GM12864 (cell line): Measurements from ENCODE around the gene S100A3.

Experiments
- DNase-seq: peaks from one replicate; pipeline ENCODE4 v3.0.0-alpha.2; 2011; ENCODE audit warnings: low read depth
- H3K4me3 ChIP-seq: 2 replicates; pipeline ENCODE4 v1.5.1; 2011; ENCODE audit warnings: mild to moderate bottlenecking, low read depth, low read length, control low read depth
- TF ChIP-seq, protein P1 (sequence below): IDR thresholded peaks from 2 replicates; pipeline ENCODE4 v1.5.1; 2011; ENCODE audit warnings: low read depth, mild to moderate bottlenecking, moderate library complexity, low read length, control low read depth, inconsistent platforms; ENCODE audit errors: missing control alignments

S100A3 gene

DNA sequence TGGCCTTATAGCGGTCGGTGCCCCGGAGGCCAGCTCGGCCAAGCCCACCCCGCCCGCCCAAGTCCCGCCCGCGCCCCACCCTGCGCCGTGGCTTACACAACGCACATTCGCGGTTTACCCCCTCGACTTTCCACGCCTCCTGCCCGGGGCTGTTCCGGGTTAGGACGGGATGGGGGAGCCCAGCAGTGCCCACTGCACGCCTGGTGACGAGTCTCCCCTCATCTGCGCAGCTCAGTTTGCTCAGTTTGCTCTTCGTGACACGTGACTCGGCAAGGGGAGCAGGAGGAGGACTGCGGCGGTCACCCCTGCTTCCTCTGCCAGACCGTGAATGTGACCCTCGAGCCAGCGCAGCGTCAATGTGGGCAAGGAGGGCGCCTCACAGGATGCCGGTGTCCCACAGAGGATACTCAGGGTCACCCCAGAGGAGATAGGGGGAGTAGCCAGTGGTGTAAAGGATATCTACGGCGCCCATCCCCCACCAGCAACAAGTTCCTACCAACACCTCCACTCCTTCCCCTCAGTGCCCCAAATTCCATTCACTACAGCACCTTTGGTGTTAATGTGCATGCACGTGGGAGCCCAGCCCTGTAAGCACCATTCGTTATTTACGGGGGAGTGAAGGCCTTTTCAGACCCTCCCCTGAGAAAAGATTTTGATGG is 12.9 kb downstream of the S100A3 start:
- no peak for DNase-seq
- TF ChIP-seq, protein P1, sequence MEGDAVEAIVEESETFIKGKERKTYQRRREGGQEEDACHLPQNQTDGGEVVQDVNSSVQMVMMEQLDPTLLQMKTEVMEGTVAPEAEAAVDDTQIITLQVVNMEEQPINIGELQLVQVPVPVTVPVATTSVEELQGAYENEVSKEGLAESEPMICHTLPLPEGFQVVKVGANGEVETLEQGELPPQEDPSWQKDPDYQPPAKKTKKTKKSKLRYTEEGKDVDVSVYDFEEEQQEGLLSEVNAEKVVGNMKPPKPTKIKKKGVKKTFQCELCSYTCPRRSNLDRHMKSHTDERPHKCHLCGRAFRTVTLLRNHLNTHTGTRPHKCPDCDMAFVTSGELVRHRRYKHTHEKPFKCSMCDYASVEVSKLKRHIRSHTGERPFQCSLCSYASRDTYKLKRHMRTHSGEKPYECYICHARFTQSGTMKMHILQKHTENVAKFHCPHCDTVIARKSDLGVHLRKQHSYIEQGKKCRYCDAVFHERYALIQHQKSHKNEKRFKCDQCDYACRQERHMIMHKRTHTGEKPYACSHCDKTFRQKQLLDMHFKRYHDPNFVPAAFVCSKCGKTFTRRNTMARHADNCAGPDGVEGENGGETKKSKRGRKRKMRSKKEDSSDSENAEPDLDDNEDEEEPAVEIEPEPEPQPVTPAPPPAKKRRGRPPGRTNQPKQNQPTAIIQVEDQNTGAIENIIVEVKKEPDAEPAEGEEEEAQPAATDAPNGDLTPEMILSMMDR, result peak; percentile 1
- peak overlapping the region; percentile 52 for H3K4me3 ChIP-seq

DNA sequence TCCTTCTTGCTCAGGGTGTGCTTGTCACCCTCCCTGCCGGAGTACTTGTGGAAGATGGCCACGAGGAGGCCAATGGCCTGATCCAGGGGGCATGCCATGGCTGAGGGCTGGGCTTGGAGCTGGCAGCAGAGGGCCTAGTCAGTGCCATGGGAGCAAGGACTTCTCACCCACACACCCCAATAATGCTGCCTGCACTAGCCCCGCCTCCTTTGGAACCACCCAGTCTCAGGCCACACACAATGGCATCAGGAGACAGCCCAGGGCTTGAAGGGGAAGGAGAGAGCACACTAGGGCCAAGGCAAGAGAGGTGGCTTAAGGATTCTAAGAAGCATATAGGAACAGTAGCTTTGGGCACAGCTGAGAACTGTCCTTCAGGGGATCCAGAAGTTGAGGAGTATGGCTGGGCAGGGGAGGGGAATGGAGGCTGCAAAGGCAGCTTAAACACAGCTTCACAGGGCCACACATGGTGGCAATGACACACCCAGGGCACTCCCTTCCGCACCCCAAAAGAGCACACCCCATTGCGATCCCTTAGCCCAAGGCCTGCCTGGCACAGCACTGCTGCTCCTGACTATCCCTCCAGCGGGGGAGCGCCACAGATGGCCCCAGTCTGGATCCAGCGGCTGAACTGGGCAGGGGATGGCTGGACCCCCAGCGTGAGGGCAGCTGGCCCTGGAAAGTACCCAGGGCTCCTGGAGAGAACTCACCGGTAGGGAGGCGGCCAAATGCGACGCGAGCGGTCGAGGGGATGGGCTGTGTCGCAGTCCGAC is 13.6 kb downstream of the S100A3 start, which contains the start of gene S100A6:
Gene S100A6 (minus strand): TSS at position 750 of the 770 bp plus-strand sequence. CDS start 652 bp downstream, at position 98.
- DNase-seq, result no peak
- H3K4me3 ChIP-seq, result peak within 1 kb of the TSS; percentile 52
- TF ChIP-seq, protein P1, result no peak

- DNase-seq, result no peak
- H3K4me3 ChIP-seq, result no peak overlapping the region
- TF ChIP-seq, protein P1, result no peak
Observed at GRCh38 chr1:153534925-153535241, 14.2 kb downstream of the S100A3 start.

DNA sequence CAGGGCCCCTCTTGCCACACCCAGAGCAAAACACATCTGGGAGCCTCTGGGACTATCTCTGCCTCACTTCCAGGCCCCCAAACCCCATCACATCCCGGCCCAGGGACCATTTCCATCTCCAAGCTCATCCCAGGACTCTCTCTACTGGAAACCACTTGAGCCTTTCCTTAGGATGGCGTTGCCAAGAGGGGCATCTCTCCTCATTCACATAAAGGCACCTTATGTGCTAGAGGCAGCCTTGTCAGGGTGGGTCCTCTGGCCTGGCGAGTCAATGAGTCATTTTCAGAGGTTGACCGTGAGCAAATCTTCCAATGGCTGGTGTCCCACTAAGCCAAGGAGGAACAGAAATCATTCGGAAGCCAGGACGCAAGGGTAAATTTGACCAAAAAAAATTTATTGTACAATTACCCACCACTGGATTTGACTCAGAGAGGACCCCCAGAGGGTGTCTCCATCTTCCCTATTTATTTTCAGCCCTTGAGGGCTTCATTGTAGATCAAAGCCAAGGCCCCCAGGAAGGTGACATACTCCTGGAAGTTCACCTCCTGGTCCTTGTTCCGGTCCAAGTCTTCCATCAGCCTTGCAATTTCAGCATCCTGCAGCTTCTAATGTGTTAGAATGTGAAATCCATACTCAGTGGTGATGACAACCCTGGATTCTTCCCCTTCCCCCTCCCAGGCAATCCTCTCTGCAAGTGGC is 14.7 kb downstream of the S100A3 start:
- TF ChIP-seq, protein P1, result no peak
- H3K4me3 ChIP-seq, result no peak overlapping the region
- no peak for DNase-seq

GRCh38 chr1:153533689-153534201 is 15.3 kb downstream of the S100A3 start:
- TF ChIP-seq, protein P1, result no peak
- H3K4me3 ChIP-seq, result no peak overlapping the region
- DNase-seq, result no peak

DNA sequence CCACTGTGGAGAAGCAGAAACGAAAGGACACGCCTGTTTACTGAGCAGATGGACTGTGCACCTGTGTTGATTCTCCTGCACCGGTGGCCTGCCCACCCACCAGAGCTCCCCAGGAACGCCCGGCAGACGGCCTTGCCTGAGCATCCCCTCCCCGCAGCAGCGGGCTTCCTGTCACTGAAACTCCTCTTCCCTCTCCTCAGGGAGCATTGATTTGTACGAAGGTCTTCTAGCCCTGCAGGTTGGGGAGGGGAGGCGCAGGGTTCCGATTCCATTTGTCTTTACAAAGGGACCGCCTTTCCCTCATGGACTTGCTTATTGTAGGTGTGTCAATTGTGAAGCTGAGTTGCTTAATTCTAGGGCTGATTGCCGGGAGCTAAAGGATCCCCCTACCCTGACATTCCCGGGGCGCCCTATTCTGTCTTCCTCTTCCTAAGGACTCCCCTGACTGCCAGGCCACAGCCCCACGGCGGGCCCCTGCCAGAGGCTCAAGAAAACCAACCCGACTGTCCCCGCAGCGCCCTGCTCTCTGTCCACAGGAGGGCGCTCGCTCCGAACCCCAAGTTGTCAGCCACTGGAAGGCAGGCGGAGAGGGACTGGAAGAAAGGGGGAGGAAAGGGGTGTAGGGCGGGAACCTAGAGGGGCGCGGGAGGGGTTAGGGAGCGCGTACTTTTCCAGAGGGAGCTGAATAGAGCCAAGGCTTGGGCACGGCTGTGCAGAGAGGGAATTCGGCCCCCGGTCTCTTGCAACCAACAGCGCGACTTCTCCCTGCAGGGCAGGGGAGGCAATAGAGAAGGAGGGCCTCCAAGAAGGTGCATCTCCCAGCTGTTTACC is 16.1 kb downstream of the S100A3 start:
- H3K4me3 ChIP-seq, result no peak overlapping the region
- TF ChIP-seq, protein P1, result peak; percentile 66
- no peak for DNase-seq
